MM.1S (cell line): ENCODE results near the gene UCN3.

Experiments used
- DNase-seq: peaks from one replicate; pipeline ENCODE4 v3.0.0-alpha.2; 2015
- H2AFZ ChIP-seq: fragments of 300-600 bp; sonication (generic); 2 replicates; pipeline ENCODE4 v1.6.0; 2016; ENCODE audit warnings: antibody characterized with exemption, low read length
- H3F3A ChIP-seq: fragments of 300-600 bp; sonication (generic); 2 replicates; pipeline ENCODE4 v1.6.1; 2016; ENCODE audit warnings: mild to moderate bottlenecking, antibody characterized with exemption, low read length, moderate library complexity, mixed read lengths; ENCODE audit not compliant: insufficient read depth
- H3K27ac ChIP-seq: fragments of 300-600 bp; sonication (generic); 2 replicates; pipeline ENCODE4 v1.5.1; 2016; ENCODE audit warnings: mild to moderate bottlenecking, low read length
- H3K27me3 ChIP-seq: fragments of 300-600 bp; sonication (generic); replicated peaks from 2 replicates; pipeline ENCODE4 v1.6.0; 2016; ENCODE audit warnings: low read length; ENCODE audit not compliant: insufficient read depth
- H3K36me3 ChIP-seq: fragments of 300-600 bp; sonication (generic); replicated peaks from 2 replicates; pipeline ENCODE4 v1.6.1; 2016; ENCODE audit warnings: mild to moderate bottlenecking, low read length, mixed read lengths; ENCODE audit not compliant: insufficient read depth
- H3K4me1 ChIP-seq: fragments of 300-600 bp; sonication (generic); 2 replicates; pipeline ENCODE4 v1.6.1; 2016; ENCODE audit warnings: low read length, mixed read lengths
- H3K4me2 ChIP-seq: fragments of 300-600 bp; sonication (generic); 2 replicates; pipeline ENCODE4 v1.6.0; 2016; ENCODE audit warnings: low read depth, low read length
- H3K4me3 ChIP-seq: fragments of 300-600 bp; sonication (generic); 2 replicates; pipeline ENCODE4 v1.5.1; 2016; ENCODE audit warnings: low read length, mixed read lengths
- H3K79me2 ChIP-seq: fragments of 300-600 bp; sonication (generic); 2 replicates; pipeline ENCODE4 v1.6.1; 2016; ENCODE audit warnings: mixed run types, low read length, mixed read lengths
- H3K9ac ChIP-seq: fragments of 300-600 bp; sonication (generic); 2 replicates; pipeline ENCODE4 v1.6.1; 2016; ENCODE audit warnings: low read length, mixed read lengths
- H3K9me2 ChIP-seq: fragments of 300-600 bp; sonication (generic); replicated peaks from 2 replicates; pipeline ENCODE4 v1.6.1; 2016; ENCODE audit warnings: mild to moderate bottlenecking, low read length, mixed read lengths; ENCODE audit not compliant: insufficient read depth
- H3K9me3 ChIP-seq: fragments of 300-600 bp; sonication (generic); replicated peaks from 2 replicates; pipeline ENCODE4 v1.6.1; 2016; ENCODE audit warnings: mild to moderate bottlenecking, low read length, mixed read lengths; ENCODE audit not compliant: insufficient read depth
- H4K20me1 ChIP-seq: fragments of 300-600 bp; sonication (generic); 2 replicates; pipeline ENCODE4 v1.6.1; 2016; ENCODE audit warnings: mild to moderate bottlenecking, low read length, moderate library complexity, mixed read lengths; ENCODE audit not compliant: insufficient read depth
- CTCF ChIP-seq: fragments of 300-600 bp; sonication (generic); IDR thresholded peaks from 2 replicates; pipeline ENCODE4 v1.5.1; 2016; ENCODE audit warnings: antibody characterized with exemption, low read length, mixed read lengths
- EZH2 ChIP-seq: fragments of 300-600 bp; sonication (generic); optimal IDR thresholded peaks from 2 replicates; pipeline ENCODE3; 2017; ENCODE audit warnings: low read depth, mild to moderate bottlenecking, antibody characterized with exemption, low read length, mixed read lengths
- EZH2phosphoT487 ChIP-seq: fragments of 300-600 bp; sonication (generic); IDR thresholded peaks from 2 replicates; pipeline ENCODE4 v1.6.1; 2018; ENCODE audit warnings: antibody characterized with exemption, low read length

Gene UCN3

GRCh38 chr10:5395168-5395567 is 30.4 kb downstream of the UCN3 start:
- TF ChIP-seq CTCF = no peak
- TF ChIP-seq EZH2 = no peak
- TF ChIP-seq EZH2phosphoT487 = no peak
- Histone ChIP-seq H3K27me3 (no peaks in the 10 kb centered on the region), H4K20me1 (no peaks in the 10 kb centered on the region), H3K9me3 (no peaks in the 10 kb centered on the region; the same call in 1 of the 2 replicates), H3K36me3 (no peaks in the 10 kb centered on the region), H3K4me2 (no peak overlapping the region), H2AFZ (no peak overlapping the region), H3F3A (no peaks in the 10 kb centered on the region), H3K27ac (no peak overlapping the region), H3K9me2 (no peaks in the 10 kb centered on the region), H3K4me3 (no peak overlapping the region), H3K4me1 (no peaks in the 10 kb centered on the region), H3K9ac (no peak overlapping the region), H3K79me2 (no peaks in the 10 kb centered on the region)
- DNase-seq = no peak

- Histone ChIP-seq H3K9ac (no peak overlapping the region), H3K4me3 (no peak overlapping the region), H3F3A (no peaks in the 10 kb centered on the region), H3K9me2 (no peaks in the 10 kb centered on the region), H3K4me1 (no peaks in the 10 kb centered on the region), H3K79me2 (no peaks in the 10 kb centered on the region), H3K36me3 (no peaks in the 10 kb centered on the region), H2AFZ (no peak overlapping the region), H3K27ac (no peak overlapping the region), H3K4me2 (no peak overlapping the region), H3K27me3 (no peaks in the 10 kb centered on the region), H3K9me3 (no peaks in the 10 kb centered on the region), H4K20me1 (no peaks in the 10 kb centered on the region)
- TF ChIP-seq EZH2phosphoT487 (no peak), CTCF (no peak), EZH2 (no peak)
- no peak for DNase-seq
Observed at GRCh38 chr10:5396556-5397300, 32.0 kb downstream of the UCN3 start.

GRCh38 chr10:5399332-5399731 is 34.6 kb downstream of the UCN3 start:
- Histone ChIP-seq H3K4me3 (no peak overlapping the region), H3F3A (no peaks in the 10 kb centered on the region), H3K9ac (no peak overlapping the region), H3K9me3 (no peaks in the 10 kb centered on the region), H3K4me1 (no peaks in the 10 kb centered on the region), H3K27me3 (no peaks in the 10 kb centered on the region), H4K20me1 (no peaks in the 10 kb centered on the region), H2AFZ (no peak overlapping the region), H3K27ac (no peak overlapping the region), H3K9me2 (no peaks in the 10 kb centered on the region), H3K79me2 (no peaks in the 10 kb centered on the region), H3K4me2 (no peak overlapping the region), H3K36me3 (no peaks in the 10 kb centered on the region)
- no peak for DNase-seq
- TF ChIP-seq CTCF = no peak
- no peak for TF ChIP-seq EZH2
- no peak for TF ChIP-seq EZH2phosphoT487
